HEK293T (cell line): Measurements from ENCODE around the gene C10orf95.

Experiments used
- BHLHE40 ChIP-seq: fragments of 450-650 bp; IDR thresholded peaks from 2 replicates; pipeline ENCODE4 v1.6.1; 2016; ENCODE audit warnings: mild to moderate bottlenecking, moderate library complexity, borderline replicate concordance
- ELF4 ChIP-seq: fragments of 450-650 bp; IDR thresholded peaks from 2 replicates; pipeline ENCODE4 v1.6.1; 2017; ENCODE audit warnings: antibody characterized with exemption
- FOXA1 ChIP-seq: fragments of 450-650 bp; IDR thresholded peaks from 2 replicates; pipeline ENCODE4 v1.6.1; 2016; ENCODE audit warnings: mild to moderate bottlenecking
- FOXM1 ChIP-seq: fragments of 450-650 bp; IDR thresholded peaks from 2 replicates; pipeline ENCODE4 v1.6.1; 2017; ENCODE audit warnings: mild to moderate bottlenecking, borderline replicate concordance
- HDGF ChIP-seq: fragments of 450-650 bp; IDR thresholded peaks from 2 replicates; pipeline ENCODE4 v1.6.1; 2017; ENCODE audit warnings: antibody characterized with exemption, borderline replicate concordance
- NFRKB ChIP-seq: fragments of 450-650 bp; IDR thresholded peaks from 2 replicates; pipeline ENCODE4 v1.6.1; 2016; ENCODE audit warnings: mild to moderate bottlenecking, moderate library complexity
- PKNOX1 ChIP-seq: fragments of 450-650 bp; IDR thresholded peaks from 2 replicates; pipeline ENCODE4 v1.6.1; 2016
- SP1 ChIP-seq: fragments of 450-650 bp; IDR thresholded peaks from 2 replicates; pipeline ENCODE4 v1.6.1; 2017
- TARDBP ChIP-seq: fragments of 450-650 bp; IDR thresholded peaks from 2 replicates; pipeline ENCODE4 v1.6.1; 2016
- ZNF384 ChIP-seq: fragments of 450-650 bp; IDR thresholded peaks from 2 replicates; pipeline ENCODE4 v1.6.1; 2016

- TF ChIP-seq FOXM1 (no peak), SP1 (no peak), ELF4 (no peak), PKNOX1 (no peak), BHLHE40 (no peak), NFRKB (no peak), HDGF (no peak), FOXA1 (no peak), ZNF384 (no peak), TARDBP (no peak)
These were observed 39.0 kb downstream of the C10orf95 start for GRCh38 chr10:102412293-102412692.
